GM19395 (cell line): Measurements from ENCODE around the gene LRRC2.
"Not testable (repeated sequence)": the region's sequence is repeated elsewhere in the genome, so short reads cannot be mapped to it uniquely, and the experiment has no call there.

Source experiments
- ATAC-seq: cut with Tn5 transposase; IDR thresholded peaks from one replicate; pipeline ENCODE4 v1.9.1; 2021; ENCODE audit warnings: mild to moderate bottlenecking, moderate library complexity; ENCODE audit not compliant: unreplicated experiment

The LRRC2 gene

DNA sequence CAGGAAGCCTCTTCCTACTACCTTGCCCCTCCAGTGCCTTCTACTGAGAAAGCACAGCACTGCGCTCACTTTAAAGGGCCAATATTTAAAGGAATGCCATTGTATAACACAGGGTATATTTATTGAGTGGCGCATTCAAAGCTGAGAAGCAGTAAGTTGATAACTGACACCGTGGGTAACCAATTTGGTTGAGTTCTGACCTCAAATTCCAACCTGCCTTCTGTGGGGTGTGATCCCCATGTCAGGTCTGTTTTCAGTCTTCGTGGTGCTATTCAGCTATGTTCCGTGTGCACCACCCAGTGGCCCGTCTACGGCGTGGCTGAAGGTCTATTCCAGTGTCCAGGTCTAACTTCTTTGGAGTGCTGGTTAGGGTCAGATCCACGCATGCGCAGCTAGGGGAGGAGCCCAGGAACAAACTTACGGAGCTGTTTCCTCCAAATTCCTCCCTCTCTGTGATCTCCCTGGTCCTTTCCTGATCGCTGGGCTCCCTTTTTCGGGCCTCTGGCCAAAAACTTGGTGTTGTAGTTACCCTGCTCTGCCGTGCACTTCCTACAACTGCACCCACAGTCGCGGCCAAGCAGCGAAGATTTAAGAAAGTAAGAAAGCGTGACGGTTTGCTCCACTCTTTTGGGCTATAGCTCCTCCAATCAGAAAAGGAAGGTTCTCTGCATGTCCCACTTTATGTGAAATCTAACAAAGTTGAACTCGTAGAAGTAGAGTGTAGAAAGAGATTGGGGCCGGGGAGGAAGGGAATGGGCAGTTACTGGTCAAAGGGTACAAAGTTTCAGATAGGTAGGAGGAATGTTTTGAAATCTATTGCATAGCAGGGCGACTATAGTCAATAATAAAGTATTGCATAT is 7.7 kb downstream of the LRRC2 start:
- peak; percentile 89 for ATAC-seq

DNA sequence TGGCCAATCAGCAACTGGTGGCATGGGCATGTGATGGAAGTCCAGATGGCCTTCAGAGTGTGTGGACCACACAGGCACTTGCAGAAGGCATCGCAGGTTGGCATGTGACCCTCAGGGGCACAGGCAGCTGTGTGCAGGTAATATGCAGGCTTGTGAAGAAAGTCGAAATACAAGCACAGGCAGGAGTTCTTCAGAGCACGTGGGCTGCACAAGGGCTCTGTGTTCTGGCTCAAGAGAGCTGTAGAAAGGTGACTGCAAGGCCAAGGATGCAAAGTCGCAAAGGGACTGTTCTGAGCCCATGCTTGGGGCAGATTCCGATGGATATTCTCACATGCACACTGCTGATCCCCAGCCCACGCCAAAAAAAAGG is 8.3 kb downstream of the LRRC2 start:
- no peak for ATAC-seq

DNA sequence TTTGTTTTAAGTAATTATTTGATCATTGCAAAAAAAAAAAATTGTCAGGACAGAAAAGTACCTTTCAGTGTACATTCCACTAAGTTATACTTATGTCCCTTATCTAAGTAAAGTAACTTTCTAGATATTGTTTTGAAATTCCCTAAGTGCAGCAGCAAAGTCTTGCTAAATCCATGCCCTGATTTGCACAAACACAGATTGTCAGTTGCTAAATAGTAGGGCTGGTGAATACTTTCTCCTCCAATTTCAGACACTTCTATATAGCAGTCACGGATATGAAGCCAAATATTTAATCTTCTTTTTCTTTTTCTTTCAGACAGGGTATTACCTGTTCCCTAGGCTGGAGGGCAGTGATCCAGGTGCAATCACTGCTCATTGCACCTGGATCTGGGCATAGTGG is 12.9 kb downstream of the LRRC2 start:
- no peak for ATAC-seq

DNA sequence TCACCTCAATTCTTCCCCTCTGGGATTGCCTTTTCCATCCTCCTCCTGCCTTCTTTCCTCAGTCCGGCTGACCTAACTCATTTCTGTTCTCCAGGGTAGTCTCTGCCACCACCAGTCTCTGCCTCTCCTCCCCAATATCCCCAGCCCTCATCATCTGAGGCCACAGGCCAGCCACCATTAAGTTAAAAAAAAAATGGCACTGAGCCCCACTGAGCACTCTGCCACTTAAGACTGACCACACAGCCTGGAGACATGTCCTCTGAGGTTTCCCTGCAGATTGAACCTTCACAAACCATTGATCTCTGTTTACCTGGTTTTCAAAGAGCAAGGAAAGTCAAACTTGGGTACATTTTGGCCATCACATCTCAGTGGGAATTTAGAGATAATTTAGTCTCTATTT is 13.6 kb downstream of the LRRC2 start:
- ATAC-seq = no peak

DNA sequence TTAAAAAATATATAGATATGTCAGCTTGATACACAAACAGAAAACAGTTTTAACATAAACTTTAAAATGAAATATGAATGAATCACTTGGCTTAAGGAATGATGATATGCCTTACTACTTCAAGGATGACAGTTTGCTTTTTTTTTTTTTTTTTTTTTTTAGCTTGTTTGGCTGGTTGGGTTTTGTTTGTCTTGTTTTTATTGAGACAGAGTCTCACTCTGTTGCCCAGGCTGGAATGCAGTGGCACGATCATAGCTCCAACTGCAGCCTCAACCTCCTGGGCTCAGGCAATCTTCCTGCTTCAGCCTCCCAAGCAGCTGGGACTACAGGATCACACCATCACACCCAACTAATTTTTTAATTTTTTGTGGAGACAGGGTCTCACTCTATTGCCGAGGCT is 14.5 kb downstream of the LRRC2 start:
- no peak for ATAC-seq

DNA sequence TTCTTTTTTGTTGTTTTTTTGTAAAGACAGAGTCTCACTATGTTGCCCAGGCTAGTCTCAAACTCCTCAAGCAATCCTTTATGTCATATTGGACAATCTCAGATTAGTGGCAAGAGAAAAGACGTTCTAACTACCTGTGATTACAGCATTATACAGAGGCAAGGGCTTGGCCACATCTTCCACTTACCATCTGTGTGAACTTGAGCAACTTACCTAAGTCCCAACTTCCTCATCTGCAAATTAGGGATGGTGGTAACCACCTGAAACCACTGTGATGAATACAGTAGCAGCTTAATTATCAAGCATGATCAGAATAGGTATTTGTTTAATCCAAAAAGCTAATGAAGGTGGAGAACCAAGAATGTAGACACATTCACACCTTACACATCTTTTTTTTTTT is 16.1 kb downstream of the LRRC2 start:
- ATAC-seq = no peak

DNA sequence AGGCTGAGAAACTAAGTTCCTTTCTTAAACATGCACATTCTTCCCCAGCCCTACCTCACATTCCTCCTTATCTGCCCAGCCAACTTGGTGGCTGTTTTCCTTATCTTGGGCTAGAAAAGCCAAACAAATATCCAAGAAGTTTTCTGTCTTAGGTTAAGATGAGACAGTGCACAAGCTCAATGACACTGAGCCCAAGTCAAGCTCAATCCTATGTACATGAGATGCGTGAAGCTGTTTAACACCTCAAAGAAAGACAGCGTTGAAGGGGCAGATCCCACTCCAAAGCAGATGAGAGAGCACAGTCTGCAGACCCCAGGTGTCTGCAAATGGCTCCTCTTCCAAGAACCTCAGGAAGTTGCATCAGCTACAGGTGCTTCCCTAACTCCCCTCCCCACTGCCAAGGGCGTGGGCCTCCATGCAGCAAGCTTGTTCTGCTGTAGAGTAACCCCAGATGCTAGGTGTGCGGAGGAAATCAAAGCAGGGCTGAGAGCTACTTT is 16.6 kb downstream of the LRRC2 start:
- ATAC-seq = no peak

DNA sequence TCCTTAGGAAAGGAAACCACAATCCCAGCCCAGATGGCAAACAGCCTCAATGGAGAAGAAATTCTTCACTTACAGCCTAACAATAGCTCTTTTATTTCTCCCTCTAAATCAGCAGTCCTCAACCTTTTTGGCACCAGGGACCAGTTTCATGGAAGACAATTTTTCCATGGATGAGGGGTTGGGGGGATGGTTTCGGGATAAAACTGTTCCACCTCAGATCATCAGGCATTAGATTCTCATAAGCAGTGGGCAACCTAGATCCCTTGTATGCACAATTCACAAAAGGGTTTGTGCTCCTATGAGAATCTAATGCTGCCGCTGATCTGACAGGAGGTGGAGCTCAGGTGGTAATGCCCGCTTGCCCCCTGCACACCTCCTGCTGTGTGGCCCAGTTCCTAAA is 17.5 kb downstream of the LRRC2 start:
- ATAC-seq = not testable (repeated sequence)

DNA sequence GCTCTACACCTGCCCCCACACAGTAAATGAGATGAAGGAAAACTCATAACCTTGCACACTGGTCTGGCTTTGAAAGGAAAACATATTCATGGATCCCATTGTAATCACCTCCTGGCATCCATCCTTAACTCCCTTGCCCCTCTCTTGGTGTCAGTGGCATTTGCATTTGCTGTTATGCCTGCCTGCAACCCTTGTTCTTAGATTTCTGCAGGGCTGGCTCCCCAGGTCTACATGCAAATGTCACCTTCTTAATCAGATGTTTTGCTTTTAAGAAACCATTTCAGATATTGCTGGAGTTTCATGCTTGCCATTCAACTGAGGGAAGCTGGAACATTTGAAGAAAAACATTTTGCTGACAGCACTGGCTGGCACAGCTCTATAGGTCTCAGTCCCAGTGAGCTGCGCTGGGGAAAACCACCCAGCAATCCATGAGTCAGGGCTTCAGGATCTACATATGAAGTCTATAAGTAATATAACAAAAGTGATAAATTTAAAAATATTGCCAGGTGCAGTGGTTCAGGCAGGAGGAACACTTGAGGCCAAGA is 19.1 kb downstream of the LRRC2 start:
- ATAC-seq = no peak

DNA sequence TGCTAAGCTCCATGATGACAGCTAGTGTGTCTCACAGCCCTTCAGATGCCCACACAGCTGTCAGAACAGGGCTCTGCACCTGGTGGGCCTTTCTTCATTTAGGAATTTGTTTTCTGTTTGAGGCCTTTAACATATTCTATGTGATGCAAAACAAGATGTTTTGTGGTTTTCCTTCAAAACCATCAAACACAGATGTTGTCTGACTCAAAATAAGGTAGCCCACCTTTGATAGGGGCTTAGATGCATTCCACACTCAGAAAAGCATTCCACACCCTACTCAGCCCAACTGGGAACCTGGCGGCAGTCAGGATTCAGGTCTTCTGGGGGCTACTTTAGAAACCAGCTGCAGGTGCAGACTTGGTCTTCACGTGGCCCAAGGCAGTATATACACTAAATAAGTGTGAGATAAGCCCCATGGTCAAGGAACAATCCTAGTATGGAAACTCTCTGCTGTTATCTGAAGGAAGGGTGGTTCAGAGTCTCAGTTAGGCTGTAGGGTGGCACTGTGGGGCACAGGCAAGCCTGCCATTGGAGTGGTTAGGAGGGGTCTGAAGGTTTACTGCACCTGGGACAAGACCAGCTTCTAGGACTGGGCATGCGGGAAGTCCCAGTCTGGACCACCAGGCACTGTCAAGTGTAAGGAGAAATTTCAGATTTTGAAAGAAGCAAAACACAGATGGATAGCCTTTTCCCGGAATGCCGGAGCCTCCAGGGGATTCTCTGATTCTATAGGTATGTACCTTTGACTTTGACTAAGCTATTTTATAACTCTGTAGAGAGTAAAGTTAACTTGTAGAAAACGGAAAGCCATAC is 20.1 kb downstream of the LRRC2 start:
- no peak for ATAC-seq

DNA sequence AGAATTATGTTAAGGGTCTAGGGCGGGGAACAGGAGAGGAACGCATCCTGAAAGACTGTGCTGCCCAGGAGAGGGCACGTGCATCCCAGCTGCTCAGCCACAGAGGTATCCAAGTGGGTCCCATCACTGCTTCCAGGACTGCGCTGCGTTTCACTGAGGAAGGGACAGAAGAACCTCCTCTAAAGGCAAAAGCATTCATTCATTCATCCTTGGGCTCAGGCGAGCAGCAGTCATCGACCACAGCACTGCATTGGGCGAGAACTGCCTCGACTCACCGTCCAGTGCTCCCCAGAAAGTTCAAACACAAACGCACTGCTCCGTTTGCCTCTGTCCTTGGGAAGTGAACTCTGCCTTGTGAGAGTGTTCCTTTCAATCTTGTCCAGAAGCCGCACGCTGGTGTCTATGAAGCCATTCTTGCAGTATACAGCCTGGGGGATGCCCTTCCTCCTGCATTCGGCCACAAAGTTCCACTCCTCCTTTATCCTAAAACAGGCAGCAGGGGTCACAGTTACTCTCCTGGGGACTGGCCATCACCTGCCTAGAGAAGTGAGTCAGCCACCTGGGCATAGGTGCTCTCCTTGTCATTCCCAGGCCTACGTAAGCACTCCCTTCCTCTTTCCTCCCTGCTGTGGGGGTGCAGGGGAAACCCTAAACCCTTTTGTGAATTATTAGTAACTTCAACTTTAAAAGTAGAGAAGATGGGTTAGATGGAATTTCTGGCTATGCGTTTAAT is 21.2 kb downstream of the LRRC2 start:
- no peak for ATAC-seq

DNA sequence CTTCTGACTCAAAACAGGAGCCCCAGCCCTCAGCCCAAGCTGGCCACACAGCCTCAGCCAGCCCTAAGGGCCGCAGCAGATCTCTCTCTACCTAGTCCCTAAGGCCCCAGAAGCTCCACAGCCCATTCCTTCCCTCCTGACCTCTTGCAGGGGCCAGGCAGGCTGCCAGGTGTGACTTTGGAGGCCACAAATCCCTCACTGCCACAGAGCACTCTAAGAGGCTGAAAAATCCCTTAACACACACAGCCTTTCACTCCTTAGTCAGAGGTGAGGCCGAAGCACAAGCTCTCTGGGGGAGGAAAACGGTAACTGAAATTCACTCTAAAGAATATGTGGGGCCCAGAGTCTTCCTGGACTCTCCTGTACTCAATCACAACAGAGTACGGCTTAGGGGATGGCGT is 23.3 kb downstream of the LRRC2 start:
- ATAC-seq = no peak

DNA sequence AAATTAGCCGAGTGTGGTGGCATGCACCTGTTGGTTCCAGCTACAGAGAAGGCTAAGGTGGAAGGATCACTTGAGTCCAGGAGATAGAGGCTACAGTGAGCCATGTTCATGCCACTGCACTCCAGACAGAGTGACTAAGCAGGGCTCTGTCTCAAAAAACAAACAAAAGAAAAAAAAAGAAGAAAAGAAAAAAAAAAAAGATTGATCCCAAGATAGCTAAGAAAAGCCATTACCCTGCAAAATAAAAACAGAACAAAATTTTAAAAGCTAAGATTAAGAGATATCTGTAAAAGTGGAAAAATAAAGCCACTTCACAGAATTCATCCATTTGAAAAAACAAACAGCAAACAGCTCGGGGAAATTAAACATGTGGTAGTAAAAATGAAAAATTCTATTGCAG is 23.8 kb downstream of the LRRC2 start:
- no peak for ATAC-seq

DNA sequence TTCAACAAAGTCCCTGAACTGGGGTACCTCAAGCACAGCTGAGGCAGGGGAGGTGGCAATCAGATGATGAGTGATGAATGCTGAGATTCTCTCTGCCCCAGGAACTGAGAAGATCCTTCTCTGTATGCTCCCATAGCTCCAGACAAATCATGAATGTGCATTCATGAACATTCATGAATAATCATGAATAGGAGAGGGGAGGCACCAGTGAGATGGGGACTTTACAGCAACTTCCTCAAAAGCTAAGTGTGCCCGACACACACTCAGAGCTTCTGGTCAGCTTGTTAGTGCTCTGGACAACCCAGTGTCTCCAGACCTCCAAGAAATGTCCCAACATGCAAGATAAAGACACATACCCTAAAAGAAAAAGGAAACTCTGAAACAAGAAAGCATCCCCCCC is 24.3 kb downstream of the LRRC2 start:
- no peak for ATAC-seq

DNA sequence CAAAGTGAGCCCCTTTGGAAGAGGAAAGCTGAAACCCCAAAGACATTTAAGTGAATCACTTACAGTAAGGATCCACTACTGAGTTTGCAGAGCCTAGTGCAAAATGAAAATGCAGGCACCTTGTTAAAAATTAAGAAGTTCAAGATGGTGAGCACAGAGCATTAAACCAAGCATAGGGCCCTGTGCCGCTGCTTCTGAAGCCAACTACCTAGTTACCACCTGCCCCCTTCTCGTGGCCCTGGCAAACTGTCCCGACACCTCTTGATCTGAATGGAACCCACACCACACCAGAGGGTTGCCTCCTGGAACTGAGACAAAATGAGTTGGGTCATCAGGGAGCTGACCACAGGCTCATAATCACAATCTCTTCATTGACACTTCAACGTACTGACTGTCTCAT is 25.6 kb downstream of the LRRC2 start:
- no peak for ATAC-seq

DNA sequence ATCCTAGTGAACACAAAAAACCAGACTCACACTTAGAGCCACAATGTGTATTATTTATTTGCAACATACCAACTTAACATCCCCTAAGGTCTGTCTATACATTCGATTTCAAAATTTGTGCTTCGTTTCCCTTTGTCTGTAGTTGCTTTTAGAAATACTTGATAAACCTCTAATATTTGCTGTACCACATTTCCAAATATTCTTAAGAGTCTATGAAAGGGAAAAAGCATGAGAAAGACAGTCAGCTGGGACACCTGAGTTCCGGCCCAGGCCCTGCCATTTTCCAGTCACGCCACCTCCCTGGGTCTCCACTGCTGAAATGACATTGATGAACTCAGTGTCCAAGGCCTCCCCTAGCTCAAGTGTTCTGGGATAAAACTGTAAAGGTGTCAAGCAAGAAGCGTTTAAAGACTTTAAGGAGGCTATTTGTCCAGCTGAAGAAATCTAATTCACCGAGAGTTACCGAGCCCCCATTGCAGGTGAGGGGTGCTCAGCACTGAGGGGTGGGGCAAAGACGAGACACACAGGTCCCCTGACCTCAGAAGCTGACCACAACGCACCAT is 26.6 kb downstream of the LRRC2 start:
- ATAC-seq = no peak

DNA sequence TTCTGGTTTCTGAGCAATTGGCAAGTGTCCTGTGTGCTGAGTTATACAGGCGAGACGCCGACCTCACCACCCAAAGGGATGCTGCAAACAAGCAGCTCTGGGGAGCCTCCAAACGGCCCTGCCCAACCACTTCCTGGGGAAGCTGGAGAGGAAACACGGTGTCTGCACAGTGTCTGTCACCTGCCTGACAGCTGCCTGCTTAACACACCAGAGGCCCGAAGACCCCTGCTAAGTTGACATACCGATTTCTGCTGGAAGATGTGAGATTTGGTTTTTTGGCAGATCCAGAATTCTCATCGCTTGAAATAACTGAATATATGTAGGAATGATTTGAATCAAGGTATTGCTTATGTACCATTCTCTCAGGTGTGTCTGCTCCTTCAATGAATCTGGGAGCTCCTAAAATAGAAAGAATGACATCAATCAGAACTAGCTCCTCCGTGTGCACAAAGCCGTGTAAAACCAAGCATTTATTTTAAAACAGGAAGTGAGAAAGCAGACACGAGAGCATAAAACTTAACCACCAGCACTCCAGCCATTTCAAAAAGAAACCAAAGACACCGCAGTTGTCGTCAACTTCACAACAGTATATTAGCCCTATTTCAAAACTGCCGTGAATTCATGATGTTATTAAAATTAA is 27.2 kb downstream of the LRRC2 start:
- peak; percentile 80 for ATAC-seq

DNA sequence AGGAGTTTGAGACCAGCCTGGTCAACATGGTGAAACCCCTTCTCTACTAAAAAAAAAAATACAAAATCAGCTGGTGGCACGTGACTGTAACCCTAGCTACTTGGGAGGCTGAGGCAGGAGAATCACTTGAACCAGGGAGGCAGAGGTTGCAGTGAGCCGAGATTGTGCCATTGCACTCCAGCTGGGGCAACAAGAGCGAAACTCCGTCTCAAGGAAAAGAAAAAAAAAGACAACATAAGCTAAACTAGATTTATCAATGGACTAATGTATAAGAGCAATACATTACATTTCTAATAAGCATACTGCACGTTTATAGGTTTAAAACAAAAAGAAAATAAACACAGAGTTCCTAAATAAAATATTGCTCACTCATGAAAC is 27.7 kb downstream of the LRRC2 start:
- not testable (repeated sequence) for ATAC-seq

DNA sequence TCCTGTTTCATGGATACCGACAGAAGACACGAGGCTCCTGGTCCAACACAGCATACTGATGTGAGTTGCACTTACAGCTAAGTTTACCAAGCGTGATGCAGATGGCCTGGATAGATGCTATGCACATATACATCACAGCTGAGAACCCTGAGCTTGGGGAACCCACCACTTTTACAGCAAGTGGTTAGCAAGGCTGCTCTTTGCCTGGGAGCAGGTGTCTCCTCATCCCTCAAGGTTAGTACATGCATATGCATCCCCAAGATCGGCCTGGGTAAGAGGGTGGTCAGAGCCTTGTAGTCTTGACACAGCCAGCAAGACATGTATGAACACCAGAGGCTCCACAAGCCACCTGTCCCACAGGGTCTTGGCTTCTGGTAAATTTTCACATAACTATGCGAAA is 28.3 kb downstream of the LRRC2 start:
- no peak for ATAC-seq

DNA sequence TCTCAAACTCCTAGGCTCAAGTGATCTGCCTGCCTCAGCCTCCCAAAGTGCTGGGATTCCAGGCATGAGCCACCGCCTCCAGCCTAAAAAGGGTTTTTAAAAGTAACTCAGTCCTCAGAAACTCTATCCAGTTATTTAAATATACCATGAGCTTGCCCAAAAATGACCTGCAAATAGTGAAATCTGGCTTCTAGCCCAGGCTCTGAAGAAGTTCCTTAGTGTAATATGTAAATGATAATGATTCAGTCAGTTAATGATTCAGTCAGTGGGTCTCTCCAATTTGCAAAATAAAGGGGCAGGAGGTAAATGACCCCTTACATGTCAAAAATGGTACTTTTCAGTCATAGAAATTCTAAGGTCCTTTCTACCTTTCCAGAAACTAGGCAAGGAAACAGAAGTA is 28.8 kb downstream of the LRRC2 start:
- no peak for ATAC-seq
